Hematopoietic multipotent progenitor cell treated with erythropoietin and hydrocortisone succinate and interleukin-3 and kit ligand, for 4 days (in vitro differentiated cells): ENCODE results near the gene MYOF.
A peak's percentile ranks its signal among the peaks of the same experiment; 100 is the strongest.

Experiments
- DNase-seq: peaks from one replicate; pipeline ENCODE4 v3.0.0-alpha.2; 2015

Gene MYOF, protein sequence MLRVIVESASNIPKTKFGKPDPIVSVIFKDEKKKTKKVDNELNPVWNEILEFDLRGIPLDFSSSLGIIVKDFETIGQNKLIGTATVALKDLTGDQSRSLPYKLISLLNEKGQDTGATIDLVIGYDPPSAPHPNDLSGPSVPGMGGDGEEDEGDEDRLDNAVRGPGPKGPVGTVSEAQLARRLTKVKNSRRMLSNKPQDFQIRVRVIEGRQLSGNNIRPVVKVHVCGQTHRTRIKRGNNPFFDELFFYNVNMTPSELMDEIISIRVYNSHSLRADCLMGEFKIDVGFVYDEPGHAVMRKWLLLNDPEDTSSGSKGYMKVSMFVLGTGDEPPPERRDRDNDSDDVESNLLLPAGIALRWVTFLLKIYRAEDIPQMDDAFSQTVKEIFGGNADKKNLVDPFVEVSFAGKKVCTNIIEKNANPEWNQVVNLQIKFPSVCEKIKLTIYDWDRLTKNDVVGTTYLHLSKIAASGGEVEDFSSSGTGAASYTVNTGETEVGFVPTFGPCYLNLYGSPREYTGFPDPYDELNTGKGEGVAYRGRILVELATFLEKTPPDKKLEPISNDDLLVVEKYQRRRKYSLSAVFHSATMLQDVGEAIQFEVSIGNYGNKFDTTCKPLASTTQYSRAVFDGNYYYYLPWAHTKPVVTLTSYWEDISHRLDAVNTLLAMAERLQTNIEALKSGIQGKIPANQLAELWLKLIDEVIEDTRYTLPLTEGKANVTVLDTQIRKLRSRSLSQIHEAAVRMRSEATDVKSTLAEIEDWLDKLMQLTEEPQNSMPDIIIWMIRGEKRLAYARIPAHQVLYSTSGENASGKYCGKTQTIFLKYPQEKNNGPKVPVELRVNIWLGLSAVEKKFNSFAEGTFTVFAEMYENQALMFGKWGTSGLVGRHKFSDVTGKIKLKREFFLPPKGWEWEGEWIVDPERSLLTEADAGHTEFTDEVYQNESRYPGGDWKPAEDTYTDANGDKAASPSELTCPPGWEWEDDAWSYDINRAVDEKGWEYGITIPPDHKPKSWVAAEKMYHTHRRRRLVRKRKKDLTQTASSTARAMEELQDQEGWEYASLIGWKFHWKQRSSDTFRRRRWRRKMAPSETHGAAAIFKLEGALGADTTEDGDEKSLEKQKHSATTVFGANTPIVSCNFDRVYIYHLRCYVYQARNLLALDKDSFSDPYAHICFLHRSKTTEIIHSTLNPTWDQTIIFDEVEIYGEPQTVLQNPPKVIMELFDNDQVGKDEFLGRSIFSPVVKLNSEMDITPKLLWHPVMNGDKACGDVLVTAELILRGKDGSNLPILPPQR (N-terminal part only)

DNA sequence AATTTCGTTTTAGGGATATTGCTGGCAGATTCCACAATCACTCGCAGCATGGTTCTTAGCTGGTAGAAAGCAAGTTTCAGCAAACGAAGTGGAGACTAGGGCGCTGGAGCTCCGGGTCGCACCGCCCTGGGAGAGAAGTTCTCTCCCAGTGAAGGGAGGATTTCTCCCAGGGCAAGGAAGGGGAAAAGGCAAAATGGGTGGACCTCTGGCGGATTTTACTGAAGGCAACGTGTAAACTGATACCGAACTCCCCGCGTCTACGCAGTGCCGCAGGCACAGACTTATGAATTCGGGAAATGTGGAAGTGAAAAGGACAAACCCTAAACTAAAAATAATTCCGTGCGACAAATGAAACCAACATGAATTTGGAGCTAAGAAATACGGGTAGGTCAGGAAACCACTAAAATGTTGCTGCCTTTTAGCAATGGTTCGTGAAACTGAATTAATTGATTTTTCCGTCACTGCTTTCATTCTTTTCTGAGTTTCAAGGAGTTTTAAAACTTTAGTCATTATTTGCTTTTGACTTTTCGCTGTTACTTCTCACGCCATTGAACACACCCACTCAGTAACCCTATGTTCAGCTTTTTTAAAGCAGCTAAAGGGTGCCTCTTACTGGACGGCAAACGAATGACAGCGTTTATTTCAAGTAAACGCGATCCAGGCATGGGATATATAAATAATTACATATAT is at the start of gene MYOF:
MYOF (minus strand) TSS at position 190 of the 690 bp plus-strand sequence; CDS start at position 50, 140 bp downstream.
- DNase-seq: peak; percentile 86

DNA sequence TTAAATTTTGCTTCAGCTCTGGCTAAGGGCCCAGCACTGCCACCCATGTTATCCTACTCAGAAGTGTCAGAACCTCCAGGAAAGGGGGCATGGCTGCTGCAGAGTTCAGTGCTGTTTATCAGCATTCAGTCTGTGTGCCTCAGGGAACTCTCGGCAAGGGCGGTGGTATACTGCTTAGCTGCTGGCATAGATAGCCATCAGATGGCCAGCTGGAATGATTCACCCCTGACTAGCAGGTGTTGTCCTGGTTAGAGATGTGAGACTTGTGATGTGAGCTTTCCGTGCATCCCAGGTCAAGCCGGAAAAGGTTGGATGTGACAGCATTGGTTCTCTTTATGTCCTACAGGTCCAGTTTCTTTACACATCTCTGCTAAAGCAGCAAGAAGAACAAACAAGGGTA is 36.4 kb upstream of the MYOF start:
- no peak for DNase-seq

DNA sequence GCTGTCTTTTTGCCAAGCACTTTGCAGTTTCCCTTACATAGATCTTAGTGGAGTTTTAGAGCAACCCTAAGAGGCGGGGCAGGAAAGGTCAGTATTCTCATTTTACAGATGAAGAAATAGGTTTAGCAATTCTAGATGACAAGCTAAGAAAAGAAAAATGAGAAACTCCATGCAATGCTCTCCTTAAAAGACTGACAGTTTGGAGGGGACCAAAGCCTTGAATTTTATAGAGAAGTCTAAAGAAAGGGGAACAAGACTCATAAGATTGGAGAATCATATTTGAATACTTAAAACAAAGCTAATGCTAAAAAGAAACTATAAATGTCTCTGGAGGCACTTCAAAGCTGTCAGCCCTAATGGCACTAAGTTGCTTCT is 33.9 kb upstream of the MYOF start:
- DNase-seq: no peak

DNA sequence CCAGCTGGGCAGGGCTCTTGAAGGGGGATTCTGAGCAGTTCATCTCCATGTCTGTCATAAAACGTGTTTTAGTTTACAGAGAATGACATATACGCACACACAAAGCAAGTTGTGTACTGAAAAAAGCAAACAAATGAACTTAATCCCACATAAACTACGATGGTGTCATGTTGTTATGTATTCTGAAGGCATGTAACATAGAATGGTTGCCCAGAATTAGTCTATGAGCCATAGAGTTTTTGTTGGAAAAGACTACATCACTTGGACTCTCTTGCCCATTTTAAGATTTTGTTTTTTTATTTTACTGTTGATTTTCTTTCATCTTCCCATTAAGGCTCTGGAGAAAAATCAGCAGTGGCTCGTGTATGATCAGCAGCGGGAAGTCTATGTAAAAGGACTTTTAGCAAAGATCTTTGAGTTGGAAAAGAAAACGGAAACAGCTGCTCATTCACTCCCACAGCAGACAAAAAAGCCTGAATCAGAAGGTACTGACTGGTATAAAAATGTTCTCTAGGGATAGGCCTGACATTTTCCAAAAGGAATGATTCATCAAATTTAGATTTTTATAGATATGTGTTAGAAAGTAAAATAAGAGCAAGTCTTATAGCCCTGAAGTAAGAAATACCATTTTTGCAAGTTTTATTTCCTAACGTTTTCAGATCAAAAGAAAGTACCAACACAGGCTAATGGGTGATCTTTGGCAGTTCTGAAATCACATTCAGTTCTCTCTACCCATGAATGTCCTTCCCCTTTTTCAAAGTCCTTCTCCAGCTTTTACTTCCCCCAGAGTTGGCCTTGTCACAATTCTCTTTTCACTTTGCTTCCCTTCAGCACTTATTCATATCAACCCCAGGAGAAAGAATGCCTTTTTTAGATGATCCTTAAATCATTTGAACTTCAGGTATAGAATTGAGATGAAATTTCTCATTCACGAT is 33.2 kb upstream of the MYOF start:
- peak; percentile 23 for DNase-seq

DNA sequence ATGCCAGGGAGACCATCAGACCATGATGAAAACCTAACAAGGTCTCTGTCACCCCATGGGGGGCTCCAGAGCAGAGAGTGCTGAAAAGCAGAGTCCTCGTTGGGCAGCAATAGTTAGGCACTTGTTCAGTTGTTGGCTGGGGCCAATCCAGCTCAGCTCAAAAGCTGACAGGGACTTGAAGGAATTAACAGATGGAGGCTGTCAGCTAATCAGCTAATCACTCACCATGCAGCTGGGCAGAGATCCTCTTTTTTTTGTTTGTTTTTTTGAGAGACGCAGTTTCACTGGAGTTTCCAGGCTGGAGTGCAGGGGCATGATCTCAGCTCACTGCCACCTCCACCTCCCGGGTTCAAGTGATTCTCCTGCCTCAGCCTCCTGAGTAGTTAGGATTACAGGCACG is 32.4 kb upstream of the MYOF start:
- no peak for DNase-seq

DNA sequence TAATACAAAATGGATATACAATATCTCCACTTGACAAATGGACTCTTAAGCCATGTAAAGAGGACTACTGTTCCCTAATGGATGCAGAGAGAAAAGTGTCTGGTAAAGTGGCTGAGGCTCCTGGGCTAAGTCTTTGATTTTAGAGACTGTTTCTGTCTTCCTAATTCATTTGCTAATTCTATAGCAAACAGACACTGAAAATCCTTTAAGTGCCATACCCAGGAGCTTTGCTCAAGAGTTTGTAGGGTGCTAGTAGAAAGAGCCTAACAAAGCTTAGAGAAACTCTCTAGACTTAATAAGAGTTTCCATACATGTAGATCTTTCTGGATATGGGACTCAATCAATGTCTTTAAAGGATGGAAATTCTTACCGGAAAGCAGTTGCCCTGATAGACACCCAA is 31.0 kb upstream of the MYOF start:
- DNase-seq: no peak

DNA sequence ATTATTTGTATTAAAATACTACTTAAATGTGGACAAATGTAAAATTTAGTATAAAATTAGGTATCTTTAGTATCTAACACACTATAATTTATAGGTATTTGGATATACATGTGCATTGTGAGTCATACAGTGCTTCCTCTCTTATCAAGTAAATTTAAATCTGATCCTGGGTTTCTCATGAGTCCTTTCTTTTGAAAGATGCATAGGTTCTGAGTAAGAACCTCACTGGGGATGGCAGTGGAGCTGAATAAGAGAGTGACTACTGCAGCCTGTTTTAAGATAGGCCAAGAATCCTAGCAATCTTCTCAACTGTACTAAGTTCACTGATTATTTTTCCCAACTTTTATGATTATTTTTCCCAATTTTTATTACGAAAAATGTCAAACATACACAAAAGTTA is 30.4 kb upstream of the MYOF start:
- DNase-seq: no peak

DNA sequence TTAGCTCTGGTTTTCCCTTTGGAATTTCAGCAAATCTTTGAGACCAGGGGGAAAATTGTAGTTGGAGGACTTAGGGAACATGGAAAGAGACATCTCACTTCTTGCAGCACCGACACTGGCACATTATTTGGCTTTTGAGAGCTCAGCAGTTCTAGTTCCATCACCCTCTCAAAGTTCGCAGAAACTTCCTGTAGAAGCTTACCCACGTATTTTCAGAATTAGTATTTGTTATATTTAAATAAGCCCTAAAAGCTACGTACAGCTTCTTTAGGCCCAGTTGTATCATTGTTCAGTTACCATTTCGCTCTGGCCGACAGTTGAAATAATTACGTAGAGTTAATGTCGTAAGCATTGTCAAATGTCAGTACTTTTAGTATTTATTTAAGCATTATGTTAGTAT is 27.7 kb upstream of the MYOF start:
- no peak for DNase-seq

DNA sequence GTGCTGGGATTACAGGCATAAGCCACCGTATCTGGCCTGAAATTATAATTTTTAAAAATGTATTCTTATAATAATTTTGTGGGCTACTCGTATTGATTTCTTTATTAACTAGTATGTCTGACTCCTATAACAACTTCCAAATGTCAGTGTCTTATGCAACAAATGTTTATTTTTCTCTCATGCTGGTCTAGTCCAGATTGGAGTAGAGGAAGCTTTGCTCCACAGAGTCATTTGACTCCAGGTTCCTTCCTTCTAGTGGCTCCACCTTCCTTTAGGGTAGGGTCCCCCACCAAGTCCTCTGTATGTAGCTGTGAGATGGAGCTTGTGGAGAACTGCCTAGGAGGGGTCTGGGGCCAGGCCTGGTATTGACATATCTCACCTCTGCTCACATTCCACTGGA is 22.9 kb upstream of the MYOF start:
- no peak for DNase-seq

DNA sequence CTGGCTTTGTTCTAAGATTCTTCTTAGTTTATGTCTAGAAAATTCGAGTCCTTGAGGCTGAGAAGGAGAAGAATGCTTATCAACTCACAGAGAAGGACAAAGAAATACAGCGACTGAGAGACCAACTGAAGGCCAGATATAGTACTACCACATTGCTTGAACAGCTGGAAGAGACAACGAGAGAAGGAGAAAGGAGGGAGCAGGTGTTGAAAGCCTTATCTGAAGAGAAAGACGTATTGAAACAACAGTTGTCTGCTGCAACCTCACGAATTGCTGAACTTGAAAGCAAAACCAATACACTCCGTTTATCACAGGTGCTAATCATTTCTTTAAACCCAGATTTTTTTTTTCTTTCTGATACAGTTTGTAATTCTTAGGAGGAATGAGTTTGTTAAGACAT is 20.9 kb upstream of the MYOF start:
- DNase-seq: no peak

DNA sequence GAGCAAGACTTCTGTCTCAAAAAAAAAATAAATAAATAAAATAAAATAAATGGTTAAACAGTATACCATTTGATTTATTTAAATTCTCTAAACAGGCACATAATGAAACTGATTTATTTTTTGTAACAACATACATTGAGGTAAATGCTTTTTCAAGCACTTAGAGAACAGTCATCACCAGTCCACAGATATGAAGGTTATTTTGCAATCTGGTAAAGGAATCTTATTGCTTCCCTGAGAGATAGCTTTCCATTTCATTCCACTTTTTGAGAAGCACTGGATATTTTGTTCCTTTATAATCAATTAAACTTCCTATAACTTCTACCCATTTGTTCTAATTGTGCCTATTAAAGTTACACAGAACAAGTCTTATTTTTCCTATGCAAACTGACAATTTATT is 19.5 kb upstream of the MYOF start:
- no peak for DNase-seq

DNA sequence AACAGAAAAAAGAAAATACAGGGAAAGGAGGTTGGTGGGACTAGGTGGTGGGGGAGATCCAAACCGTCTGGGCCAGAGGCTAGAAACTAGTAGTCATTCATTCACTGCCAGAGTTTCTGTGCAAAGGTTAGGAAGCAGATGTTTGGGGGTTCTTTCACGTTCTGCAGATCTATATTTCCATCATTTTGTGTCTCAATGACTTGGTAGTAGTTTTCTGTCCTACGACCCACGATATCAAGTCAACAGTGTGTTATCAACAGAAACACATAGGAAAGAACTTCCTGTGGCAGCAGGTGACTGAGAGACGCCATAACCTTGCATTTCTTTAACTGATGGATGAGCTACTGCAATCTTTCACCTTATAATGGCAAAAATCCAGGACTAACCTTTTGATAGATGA is 16.0 kb upstream of the MYOF start:
- DNase-seq: peak; percentile 50

DNA sequence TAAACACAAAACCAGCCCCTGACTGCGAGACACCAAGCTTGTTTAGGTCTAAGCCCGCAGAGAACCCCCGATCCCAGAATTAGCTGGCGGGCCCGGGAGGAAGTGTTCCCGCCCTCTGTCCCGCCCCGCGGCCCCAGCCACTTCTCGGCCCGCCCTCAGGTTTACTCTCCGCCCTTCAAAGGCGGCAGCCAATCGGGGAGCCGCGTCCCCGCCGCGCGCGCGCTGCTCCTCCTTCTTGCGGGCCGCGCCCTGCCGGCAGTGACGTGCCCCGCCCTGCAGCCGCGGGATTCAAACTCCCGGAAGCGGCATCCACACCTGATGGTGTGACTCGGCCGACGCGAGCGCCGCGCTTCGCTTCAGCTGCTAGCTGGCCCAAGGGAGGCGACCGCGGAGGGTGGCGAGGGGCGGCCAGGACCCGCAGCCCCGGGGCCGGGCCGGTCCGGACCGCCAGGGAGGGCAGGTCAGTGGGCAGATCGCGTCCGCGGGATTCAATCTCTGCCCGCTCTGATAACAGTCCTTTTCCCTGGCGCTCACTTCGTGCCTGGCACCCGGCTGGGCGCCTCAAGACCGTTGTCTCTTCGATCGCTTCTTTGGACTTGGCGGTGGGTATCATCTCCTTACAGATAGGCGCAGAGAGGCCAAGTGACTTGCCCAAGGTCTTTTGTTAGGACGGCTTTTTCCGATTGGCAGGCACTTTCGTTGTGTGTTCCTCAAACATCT is 14.3 kb upstream of the MYOF start, which contains the start of gene CEP55:
CEP55 (plus strand) TSS at position 291 of the 720 bp plus-strand sequence. CDS start 3,440 bp downstream, outside the sequence.
- DNase-seq: peak; percentile 97

DNA sequence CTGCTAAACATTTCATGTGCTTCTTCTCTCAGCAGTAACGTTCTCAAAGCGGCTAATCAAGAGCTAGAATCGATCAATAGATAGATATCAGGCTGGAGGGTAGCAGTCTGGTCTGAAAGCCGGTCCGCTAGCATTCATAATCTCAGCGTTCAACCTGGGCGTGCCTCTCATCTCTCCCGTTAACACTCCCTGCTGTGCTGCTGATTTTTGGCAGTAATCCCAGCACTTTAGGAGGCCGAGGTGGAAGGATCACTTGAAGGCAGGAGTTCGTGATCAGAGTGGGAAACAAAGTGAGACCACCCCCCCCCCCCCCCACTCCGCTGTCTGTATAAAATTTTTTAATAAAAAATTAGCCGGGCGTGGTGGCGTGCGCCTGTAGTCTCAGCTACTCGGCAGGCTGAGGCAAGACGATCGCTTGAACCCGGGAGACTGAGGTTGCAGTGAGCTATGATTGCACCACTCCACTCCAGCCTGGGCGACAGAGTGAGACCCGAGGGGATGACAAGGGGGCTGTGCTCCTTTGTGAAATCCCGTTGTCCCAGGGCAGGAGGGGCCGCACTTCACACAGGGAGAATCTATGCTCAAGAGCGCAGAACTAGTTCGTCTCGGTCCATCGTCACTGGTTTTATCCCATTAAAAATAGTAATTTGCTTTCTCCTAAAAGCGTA is 13.7 kb upstream of the MYOF start:
- peak; percentile 51 for DNase-seq

DNA sequence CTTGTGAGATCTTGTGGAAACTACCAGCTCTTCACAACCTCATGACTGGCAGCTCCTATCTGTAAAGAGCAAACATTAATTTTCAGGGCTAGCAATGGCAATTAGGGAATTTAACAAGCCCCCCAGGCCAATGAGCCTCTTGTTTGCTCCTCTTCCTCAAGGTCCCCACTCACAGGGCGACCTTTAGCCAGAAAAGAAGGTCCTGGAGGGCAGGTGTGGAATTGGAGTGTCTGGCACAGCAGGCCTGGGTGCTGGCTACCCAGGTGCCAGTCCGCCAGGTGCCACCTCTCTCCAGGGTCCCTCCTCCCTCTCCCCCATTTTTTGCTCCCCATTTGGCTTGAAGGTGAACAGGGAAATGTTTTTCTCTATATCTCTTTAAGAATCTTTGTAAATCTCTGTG is 12.4 kb upstream of the MYOF start:
- no peak for DNase-seq

DNA sequence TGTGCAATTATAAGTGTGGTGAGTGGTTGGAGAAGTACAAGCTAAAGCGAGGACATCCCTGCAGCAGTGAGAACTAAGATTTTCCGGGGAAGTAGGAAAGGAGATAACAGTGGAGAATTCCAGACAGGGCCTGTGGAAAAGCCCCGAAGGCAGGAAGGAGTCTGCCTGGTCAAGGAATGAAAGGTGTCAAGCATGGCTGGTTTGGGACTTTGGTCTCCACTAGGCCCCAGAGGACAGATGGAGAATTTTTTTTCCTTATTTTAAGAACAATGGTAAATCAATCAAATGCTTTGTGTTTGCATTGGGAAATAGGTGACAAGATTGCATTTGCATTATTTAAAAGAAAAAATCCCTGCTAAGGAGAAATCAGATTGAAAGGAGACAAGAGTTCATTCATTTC is 11.0 kb upstream of the MYOF start:
- no peak for DNase-seq

DNA sequence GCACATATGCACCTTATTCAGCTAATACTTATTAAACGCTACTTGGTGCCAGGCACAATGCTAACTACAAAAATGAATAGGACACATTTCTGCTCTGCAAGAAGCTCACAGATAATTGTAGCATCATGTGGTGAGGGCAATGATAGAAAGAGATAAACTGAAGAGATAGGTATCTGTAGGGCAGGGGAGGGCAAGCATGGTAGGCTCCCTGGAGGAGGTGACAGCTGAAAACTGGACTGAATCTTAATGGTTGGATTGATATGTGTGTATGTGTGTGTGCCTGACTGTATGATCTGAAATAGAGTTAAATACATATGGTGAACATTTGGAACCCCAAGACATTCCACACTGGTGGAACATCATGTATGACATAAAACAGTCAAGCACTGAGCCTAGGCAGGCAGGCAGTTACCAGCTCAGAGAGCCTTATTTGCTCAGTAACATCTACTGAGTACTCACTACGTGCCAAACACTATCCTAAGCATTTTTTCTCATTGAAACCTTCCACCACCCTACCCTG is 9.5 kb upstream of the MYOF start:
- no peak for DNase-seq

DNA sequence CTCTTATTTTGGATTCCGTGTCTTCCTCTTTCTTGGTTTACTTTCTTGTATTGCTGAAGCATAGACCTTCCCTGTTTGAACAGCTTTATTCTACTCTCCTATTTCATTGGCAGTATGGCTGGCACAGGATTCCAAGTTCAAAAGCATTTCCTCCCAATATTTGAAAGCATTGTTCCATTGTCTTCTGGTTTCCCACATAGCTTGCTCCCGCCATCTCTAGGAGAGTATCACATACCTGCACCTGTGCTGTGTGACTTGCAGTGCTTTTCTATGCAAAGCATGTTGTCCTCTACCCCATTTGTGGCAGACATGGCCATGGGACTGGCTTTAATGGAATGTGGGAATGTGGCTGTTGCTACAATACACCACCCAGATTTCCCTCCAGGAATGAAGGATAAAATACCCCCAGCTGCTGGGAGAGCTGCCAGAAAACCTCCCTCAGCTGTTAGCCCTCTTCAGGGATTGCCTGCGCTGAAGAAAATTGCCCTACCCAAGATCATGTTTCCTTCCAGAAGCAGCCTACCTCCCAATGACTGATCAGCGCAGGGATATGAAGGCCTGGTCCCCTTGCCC is 6.9 kb upstream of the MYOF start:
- DNase-seq: no peak

DNA sequence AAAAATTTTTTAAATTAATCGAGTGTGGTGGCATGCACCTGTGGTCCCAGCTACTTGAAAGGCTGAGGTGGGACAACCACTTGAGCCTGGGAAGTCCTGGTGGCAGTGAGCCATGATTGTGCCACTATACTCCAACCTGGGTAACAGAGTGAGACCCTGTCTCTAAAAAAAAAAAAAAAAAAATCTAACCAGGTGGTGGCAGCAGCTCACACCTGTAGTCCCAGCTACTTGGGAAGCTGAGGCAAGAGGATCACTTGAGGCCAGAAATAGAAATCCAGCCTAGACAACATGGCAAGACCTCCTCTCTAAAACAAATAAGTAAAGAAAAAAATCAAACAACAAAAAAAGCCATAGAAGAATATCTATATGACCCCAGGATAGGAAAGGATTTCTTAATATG is 3.6 kb upstream of the MYOF start:
- no peak for DNase-seq
